Measurements from ENCODE around the gene RNH1.

The RNH1 gene

GRCh38 chr11:491358-491757, 15.7 kb downstream of the RNH1 start:
- no peak for TF ChIP-seq EZH2phosphoT487 (conservative IDR thresholded peaks at IDR 0.05; ENCODE audit: low read length)
- TF ChIP-seq CTCF (IDR thresholded peaks at IDR 0.05; ENCODE audit: insufficient read depth, low read length, poor library complexity, severe bottlenecking) = no peak
- Histone ChIP-seq H3K9me2 (replicated peaks; ENCODE audit: insufficient read depth, low read length) (no peaks in the 10 kb centered on the region), H3K4me3 (ENCODE audit: insufficient read depth, low read length, poor library complexity, severe bottlenecking) (no peak overlapping the region), H3K36me3 (ENCODE audit: low read length) (no peaks in the 10 kb centered on the region), H3K27me3 (ENCODE audit: low read length) (no peaks in the 10 kb centered on the region), H3F3A (ENCODE audit: insufficient read depth) (0 out of 2 replicates have a peak, but pooled peaks cover 3% of the 10 kb centered on the region), H3K9me3 (ENCODE audit: insufficient read depth, low read length) (no peaks in the 10 kb centered on the region), H2AFZ (ENCODE audit: low read depth, low read length, severe bottlenecking) (no peak overlapping the region), H3K27ac (ENCODE audit: low read depth, low read length) (no peak overlapping the region), H3K9ac (ENCODE audit: low read length) (no peak overlapping the region), H4K20me1 (ENCODE audit: low read depth, low read length) (no peaks in the 10 kb centered on the region), H3K4me2 (ENCODE audit: low read depth, low read length, poor library complexity, severe bottlenecking) (no peak overlapping the region), H3K79me2 (ENCODE audit: insufficient read depth, low read length) (no peaks in the 10 kb centered on the region)

- no peaks in the 10 kb centered on the region for H3K9me2 ChIP-seq (replicated peaks; ENCODE audit: insufficient read depth, low read length)
- no peak overlapping the region for H3K27ac ChIP-seq (ENCODE audit: low read depth, low read length)
- no peaks in the 10 kb centered on the region for H4K20me1 ChIP-seq (ENCODE audit: low read depth, low read length)
- no peaks in the 10 kb centered on the region for H3K27me3 ChIP-seq (ENCODE audit: low read length)
- no peaks in the 10 kb centered on the region for H3K9me3 ChIP-seq (ENCODE audit: insufficient read depth, low read length)
- no peak overlapping the region for H3K9ac ChIP-seq (ENCODE audit: low read length)
- no peaks in the 10 kb centered on the region for H3K79me2 ChIP-seq (ENCODE audit: insufficient read depth, low read length)
- no peak overlapping the region for H3K4me3 ChIP-seq (ENCODE audit: insufficient read depth, low read length, poor library complexity, severe bottlenecking)
- no peaks in the 10 kb centered on the region for H3K36me3 ChIP-seq (ENCODE audit: low read length)
- H3K4me2 ChIP-seq (ENCODE audit: low read depth, low read length, poor library complexity, severe bottlenecking) = no peak overlapping the region
- H3F3A ChIP-seq (ENCODE audit: insufficient read depth) = no peaks in the 10 kb centered on the region
- TF ChIP-seq EZH2phosphoT487 (conservative IDR thresholded peaks at IDR 0.05; ENCODE audit: low read length) (no peak), CTCF (IDR thresholded peaks at IDR 0.05; ENCODE audit: insufficient read depth, low read length, poor library complexity, severe bottlenecking) (no peak)
- H2AFZ ChIP-seq (ENCODE audit: low read depth, low read length, severe bottlenecking) = no peak overlapping the region
Measured at GRCh38 chr11:490930-491260, 16.1 kb downstream of the RNH1 start.

- no peak overlapping the region for H3K4me3 ChIP-seq (ENCODE audit: insufficient read depth, low read length, poor library complexity, severe bottlenecking)
- H4K20me1 ChIP-seq (ENCODE audit: low read depth, low read length) = no peaks in the 10 kb centered on the region
Measured at GRCh38 chr11:490186-490929, 16.7 kb downstream of the RNH1 start.

More at GRCh38 chr11:490186-490929, 16.7 kb downstream of the RNH1 start:
- Histone ChIP-seq H2AFZ (ENCODE audit: low read depth, low read length, severe bottlenecking) (no peak overlapping the region), H3K79me2 (ENCODE audit: insufficient read depth, low read length) (no peaks in the 10 kb centered on the region), H3K27me3 (ENCODE audit: low read length) (no peaks in the 10 kb centered on the region), H3F3A (ENCODE audit: insufficient read depth) (no peaks in the 10 kb centered on the region), H3K27ac (ENCODE audit: low read depth, low read length) (no peak overlapping the region), H3K9ac (ENCODE audit: low read length) (no peak overlapping the region), H3K9me3 (ENCODE audit: insufficient read depth, low read length) (no peaks in the 10 kb centered on the region), H3K36me3 (ENCODE audit: low read length) (no peaks in the 10 kb centered on the region), H3K4me2 (ENCODE audit: low read depth, low read length, poor library complexity, severe bottlenecking) (no peak overlapping the region), H3K9me2 (replicated peaks; ENCODE audit: insufficient read depth, low read length) (no peaks in the 10 kb centered on the region)
- no peak for TF ChIP-seq CTCF (IDR thresholded peaks at IDR 0.05; ENCODE audit: insufficient read depth, low read length, poor library complexity, severe bottlenecking)
- TF ChIP-seq EZH2phosphoT487 (conservative IDR thresholded peaks at IDR 0.05; ENCODE audit: low read length) = no peak
